Ovary (tissue), 9 donors: ENCODE measurements around the gene STMN3. TPM values are rescaled to one million over a fixed set of nuclear protein-coding genes. Genes with fewer than 3 reads are reported as not detected.
"Not testable (repeated sequence)": the region's sequence is repeated elsewhere in the genome, so short reads cannot be mapped to it uniquely, and the experiment has no call there.

ENCODE experiments used
- DNase-seq, 5 donors: peaks; one replicate each; pipeline ENCODE4 v3.0.0-alpha.2; 2019 to 2020
- H3K27ac ChIP-seq, 2 donors: fragments of 200-600 bp; one replicate each; pipeline versions ENCODE4 v1.5.1 to v1.8.0; 2019 to 2022
- H3K27me3 ChIP-seq: fragments of 200-600 bp; one replicate; pipeline ENCODE4 v1.8.0; 2022
- H3K36me3 ChIP-seq: fragments of 200-600 bp; sonication (generic); one replicate; pipeline ENCODE4 v1.5.1; 2019
- H3K4me1 ChIP-seq: one replicate; pipeline ENCODE4 v1.8.1; 2013; ENCODE audit warnings: mild to moderate bottlenecking, moderate library complexity; ENCODE audit not compliant: insufficient read depth
- H3K4me3 ChIP-seq: fragments of 200-600 bp; sonication (generic); one replicate; pipeline ENCODE4 v1.5.1; 2017
- H3K9me3 ChIP-seq, 2 donors: fragments of 200-600 bp in 1 of 2; sonication (generic) in 1 of 2; one replicate each; pipeline versions ENCODE4 v1.5.1 to v1.8.1; 2013 to 2019; ENCODE audit warnings: mild to moderate bottlenecking in 1 of 2, moderate library complexity in 1 of 2
- EP300 ChIP-seq: sonication (generic); formaldehyde crosslinking; IDR thresholded peaks from one replicate; pipeline ENCODE4 v1.6.1; 2017; ENCODE audit warnings: antibody characterized with exemption
- POLR2A ChIP-seq: fragments of 450-650 bp; IDR thresholded peaks from one replicate; pipeline ENCODE4 v1.6.1; 2017; ENCODE audit warnings: antibody characterized with exemption, mild to moderate bottlenecking, moderate library complexity
- WGBS, 3 donors: extraction: QIAGEN DNeasy Blood & Tissue Kit in 1 of 3; methylation state at CpG; one replicate each; pipeline versions ENCODE4 v1.1.5 to v1.1.7; 2013 to 2017; 5-methylcytosine and 5-hydroxymethylcytosine counted together
- intact Hi-C, 4 donors: fragments of 100-400 bp; cut with DNase I; formaldehyde crosslinking; loops; one replicate each; pipeline versions ENCODE4 v1.11.0 to v1.15.1; 2022 to 2023
- polyA plus RNA-seq, 2 donors: library from polyadenylated mRNA; stranded (reverse); fragments of 200-250 nt in 1 of 2; fragments of 350-450 nt in 1 of 2; fragmentation: Illumina TruSeq in 1 of 2; extraction: RNeasy Lipid Tissue Mini Kit (QIAGEN cat#74804) in 1 of 2; gene quantifications; one replicate each; pipeline ENCODE4 v1.2.3, GENCODE V29; 2013 to 2014
- total RNA-seq, 7 donors: library from RNA; depleted of rRNA in 2 of 7; stranded (reverse); fragments of >200 nt in 2 of 7; fragmentation: NEBNext Ultra II Directional in 3 of 7; extraction: Animal tissue kit (Norgen Biotek cat#: 25700) in 3 of 7; gene quantifications; one replicate each; pipeline versions ENCODE4 v1.1.0 to v1.2.4, GENCODE V29; 2016 to 2023
- TF ChIP-seq, protein P1 (sequence below), 3 donors: fragments of 450-650 bp in 2 of 3; fragments of 200-600 bp in 1 of 3; IDR thresholded peaks; one replicate each; pipeline versions ENCODE4 v1.5.1 to v1.8.0; 2016 to 2022; ENCODE audit warnings: antibody characterized with exemption in 3 of 3, mild to moderate bottlenecking in 1 of 3
- donor health status: DM: no; HTN: no; CAD: no; lungs with moderate emphysema.
- donor health status: DM: no; HTN: no; CAD: no.
- donor health status: Bipolar disorder and iron deficiency.
- donor health status: DM: yes; HTN: yes; CAD: no.
- donor health status: DM: no; HTN: no; CAD: no.
- donor health status: DM: yes; HTN: yes; CAD: no.

STMN3 gene
- total and polyA plus RNA-seq, 9 donors: 7.4 to 91.1 (median 58.7) TPM

DNA sequence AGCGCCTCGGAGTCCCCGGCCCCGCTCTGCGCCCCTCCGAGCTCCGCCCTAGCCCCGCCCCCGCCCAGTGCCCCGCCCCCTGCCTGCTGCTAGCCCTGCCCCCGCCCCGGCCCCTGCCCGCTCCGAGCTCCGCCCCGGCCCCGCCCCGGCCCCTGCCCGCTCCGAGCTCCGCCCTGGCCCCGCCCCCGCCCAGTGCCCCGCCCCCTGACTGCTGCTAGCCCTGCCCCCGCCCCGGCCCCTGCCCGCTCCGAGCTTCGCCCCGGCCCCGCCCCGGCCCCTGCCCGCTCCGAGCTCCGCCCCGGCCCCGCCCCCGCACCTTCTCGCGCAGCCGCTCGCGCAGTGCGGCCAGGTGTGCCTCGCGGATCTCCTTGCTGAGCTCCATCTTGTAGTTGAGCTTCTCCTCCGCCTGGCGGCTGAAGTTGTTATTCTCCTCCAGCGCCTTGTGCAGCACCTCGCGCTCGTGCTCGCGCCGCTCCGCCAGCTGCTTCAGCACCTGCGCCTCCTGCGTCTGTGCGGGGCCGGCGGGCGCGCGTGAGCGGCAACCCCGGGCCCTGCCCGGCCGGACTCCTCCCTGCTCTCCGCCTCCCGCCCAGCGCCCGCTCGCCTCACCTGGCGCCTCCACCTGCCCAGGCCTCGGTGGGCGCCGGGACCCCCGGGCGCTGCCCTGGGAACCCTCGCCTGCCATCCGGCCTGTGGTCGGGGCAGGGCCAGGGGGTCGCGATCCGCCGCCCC, 11.3 kb downstream of the STMN3 start:
- H3K4me3 ChIP-seq: peak overlapping the region; percentile 41
- peak; percentile 88 to 95 (median 94) for DNase-seq
- peaks cover 12% of the 10 kb centered on the region for H3K4me1 ChIP-seq
- H3K36me3 ChIP-seq: no peaks in the 10 kb centered on the region
- intact Hi-C loops: loop anchor here in 1 of 4 donors (10.0 kb wide), 1 partner anchor 107 kb away; the partner anchor contains the start of gene PTK6
- H3K27me3 ChIP-seq: no peaks in the 10 kb centered on the region
- 1 to 2% (median 2%) methylated on average over 39 to 86 of the region's 86 CpGs for WGBS, 3 donors
- no peaks in the 10 kb centered on the region for H3K9me3 ChIP-seq
- no peak for TF ChIP-seq POLR2A
- TF ChIP-seq, protein P1, sequence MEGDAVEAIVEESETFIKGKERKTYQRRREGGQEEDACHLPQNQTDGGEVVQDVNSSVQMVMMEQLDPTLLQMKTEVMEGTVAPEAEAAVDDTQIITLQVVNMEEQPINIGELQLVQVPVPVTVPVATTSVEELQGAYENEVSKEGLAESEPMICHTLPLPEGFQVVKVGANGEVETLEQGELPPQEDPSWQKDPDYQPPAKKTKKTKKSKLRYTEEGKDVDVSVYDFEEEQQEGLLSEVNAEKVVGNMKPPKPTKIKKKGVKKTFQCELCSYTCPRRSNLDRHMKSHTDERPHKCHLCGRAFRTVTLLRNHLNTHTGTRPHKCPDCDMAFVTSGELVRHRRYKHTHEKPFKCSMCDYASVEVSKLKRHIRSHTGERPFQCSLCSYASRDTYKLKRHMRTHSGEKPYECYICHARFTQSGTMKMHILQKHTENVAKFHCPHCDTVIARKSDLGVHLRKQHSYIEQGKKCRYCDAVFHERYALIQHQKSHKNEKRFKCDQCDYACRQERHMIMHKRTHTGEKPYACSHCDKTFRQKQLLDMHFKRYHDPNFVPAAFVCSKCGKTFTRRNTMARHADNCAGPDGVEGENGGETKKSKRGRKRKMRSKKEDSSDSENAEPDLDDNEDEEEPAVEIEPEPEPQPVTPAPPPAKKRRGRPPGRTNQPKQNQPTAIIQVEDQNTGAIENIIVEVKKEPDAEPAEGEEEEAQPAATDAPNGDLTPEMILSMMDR (IDR thresholded peaks at IDR 0.05): peak in 2 of 3 donors; percentile 63 to 76
- TF ChIP-seq EP300: no peak
- H3K27ac ChIP-seq: peak overlapping the region in 1 of 2 donors; percentile 56

DNA sequence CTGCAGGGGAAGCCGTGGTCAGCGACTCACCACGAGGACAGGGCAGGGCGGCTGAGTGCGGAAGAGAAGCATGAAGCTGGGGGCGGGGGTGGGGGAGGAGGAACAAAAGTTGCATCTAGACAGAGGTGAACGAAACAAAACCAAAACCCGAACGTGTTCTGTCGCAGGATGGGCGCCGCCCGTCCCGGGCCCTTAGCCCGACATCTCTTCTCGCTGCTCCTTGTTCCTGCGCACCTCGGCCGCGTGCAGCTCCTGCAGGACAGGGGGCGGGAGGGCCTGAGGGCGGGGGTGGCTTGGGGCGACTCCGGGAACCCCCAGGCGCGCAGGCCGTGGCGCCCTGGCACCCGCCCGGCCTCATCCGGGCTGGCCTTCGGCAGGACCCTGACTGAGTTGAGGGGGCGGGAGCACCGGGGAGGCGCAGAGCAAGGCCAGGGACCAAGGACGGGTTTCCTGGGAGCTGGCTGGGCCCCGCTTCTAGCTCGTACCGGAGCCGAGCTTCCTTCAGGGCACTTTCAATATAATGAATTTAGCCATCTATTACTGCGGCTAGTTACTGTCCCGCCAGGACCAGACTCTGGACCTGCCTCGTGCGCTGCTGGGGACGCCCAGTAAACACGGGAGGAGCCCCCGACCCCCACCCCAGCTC, 12.0 kb downstream of the STMN3 start:
- intact Hi-C loops: loop anchor here in 1 of 4 donors (10.0 kb wide), 1 partner anchor 106 kb away; the partner anchor contains the start of gene PTK6
- Histone ChIP-seq H3K27me3 (no peaks in the 10 kb centered on the region), H3K27ac (peak overlapping the region in 1 of 2 donors; percentile 56), H3K4me3 (peak overlapping the region; percentile 38), H3K36me3 (no peaks in the 10 kb centered on the region), H3K4me1 (peaks cover 12% of the 10 kb centered on the region), H3K9me3 (no peaks in the 10 kb centered on the region)
- TF ChIP-seq POLR2A (no peak), EP300 (no peak)
- TF ChIP-seq, protein P1 (IDR thresholded peaks at IDR 0.05): no peak
- DNase-seq: no peak
- 1 to 33% (median 19%) methylated on average over 41 to 42 of the region's 47 CpGs for WGBS, 3 donors

DNA sequence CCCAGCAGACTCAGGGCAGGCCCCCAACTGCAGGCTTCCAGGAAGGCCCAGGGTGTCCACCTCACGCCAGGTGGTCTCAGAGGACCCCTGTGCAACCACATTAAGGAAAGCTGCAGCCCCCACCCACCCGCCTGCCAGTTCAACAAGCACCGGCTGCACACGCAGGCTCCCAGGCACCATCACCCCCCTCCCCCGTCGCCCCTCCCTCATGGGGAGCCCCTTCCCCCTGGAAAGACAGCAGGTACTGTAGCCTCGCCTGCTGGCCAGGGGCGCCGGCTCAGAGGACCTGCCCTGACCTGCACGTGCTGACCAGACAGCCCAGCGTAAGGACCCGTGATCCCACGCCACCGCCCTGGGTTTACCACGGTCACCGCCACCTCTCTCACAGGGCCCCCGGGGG, 12.5 kb downstream of the STMN3 start:
- DNase-seq: peak in 3 of 5 donors; percentile 48 to 67 (median 65)
- not testable (repeated sequence) for H3K9me3 ChIP-seq, H3K27me3 ChIP-seq, H3K36me3 ChIP-seq, H3K27ac ChIP-seq, H3K4me3 ChIP-seq
- H3K4me1 ChIP-seq: peaks cover 12% of the 10 kb centered on the region
- intact Hi-C loops: loop anchor here in 1 of 4 donors (10.0 kb wide), 1 partner anchor 106 kb away; the partner anchor contains the start of gene PTK6
- WGBS, 3 donors: 36 to 100% (median 69%) methylated on average over 2 to 16 of the region's 17 CpGs

DNA sequence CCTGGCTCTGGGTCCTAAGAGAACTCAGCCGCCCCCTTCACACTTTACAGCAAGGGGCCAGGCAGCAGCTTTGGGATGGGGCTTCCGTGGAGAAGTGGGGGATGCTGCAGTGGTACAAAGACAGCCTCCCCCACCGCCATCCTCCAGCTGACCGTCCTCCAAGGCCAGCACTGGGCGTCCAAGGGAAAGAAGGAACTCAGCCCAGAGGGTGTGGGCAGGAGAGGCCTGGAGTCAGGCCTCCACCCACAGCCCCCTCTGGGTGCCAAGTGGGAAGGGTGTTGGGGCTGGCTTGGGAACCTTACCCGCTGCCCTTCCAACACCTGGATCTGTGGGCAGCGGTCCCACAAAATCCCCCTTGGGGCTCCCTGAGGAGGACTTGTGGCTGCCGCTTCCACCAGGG, 13.1 kb downstream of the STMN3 start:
- intact Hi-C loops: loop anchor here in 1 of 4 donors (10.0 kb wide), 1 partner anchor 105 kb away; the partner anchor contains the start of gene PTK6
- TF ChIP-seq EP300: no peak
- TF ChIP-seq POLR2A: no peak
- TF ChIP-seq, protein P1 (IDR thresholded peaks at IDR 0.05): no peak
- 46 to 61% (median 61%) methylated on average over 7 to 8 of the region's 8 CpGs for whole genome bisulfite sequencing, 3 donors
- H3K4me1 ChIP-seq: peaks cover 12% of the 10 kb centered on the region
- peak in 2 of 5 donors; percentile 34 to 51 for DNase-seq
- no peak overlapping the region for H3K27ac ChIP-seq
- no peaks in the 10 kb centered on the region for H3K36me3 ChIP-seq
- H3K9me3 ChIP-seq: no peaks in the 10 kb centered on the region
- no peaks in the 10 kb centered on the region for H3K27me3 ChIP-seq
- H3K4me3 ChIP-seq: no peak overlapping the region
